H1 (cell line): ENCODE data around the gene VSX1. TPM values are rescaled to one million over a fixed set of nuclear protein-coding genes. Genes with fewer than 3 reads are reported as not detected.

Experiments
- ASH2L ChIP-seq: fragments of 200-600, 300-600 bp; sonication (generic); IDR thresholded peaks from one replicate; pipeline ENCODE4 v1.7.1; 2017; ENCODE audit warnings: low read length
- BACH1 ChIP-seq: IDR thresholded peaks from 2 replicates; pipeline ENCODE4 v1.6.1; 2012; ENCODE audit warnings: low read length, improper control_type of control experiment
- BCL11A ChIP-seq, 2 experiments: IDR thresholded peaks; one replicate each; pipeline ENCODE4 v1.6.1; 2011; ENCODE audit warnings: low read depth in 2 of 2, low read length in 2 of 2, mild to moderate bottlenecking in 2 of 2
- CHD7 ChIP-seq: fragments of 300-600 bp; sonication (generic); IDR thresholded peaks from 2 replicates; pipeline ENCODE4 v1.7.1; 2012; ENCODE audit warnings: low read length, moderate library complexity, mild to moderate bottlenecking, inconsistent platforms; ENCODE audit not compliant: insufficient replicate concordance
- EP300 ChIP-seq, 2 experiments: IDR thresholded peaks; 1 replicate in 1 of 2; 2 replicates in 1 of 2; pipeline ENCODE4 v1.6.1; 2011 to 2012; ENCODE audit warnings: low read depth in 2 of 2, low read length in 2 of 2, mild to moderate bottlenecking in 2 of 2, borderline replicate concordance in 1 of 2, inconsistent platforms in 1 of 2, moderate library complexity in 1 of 2
- HDAC6 ChIP-seq: IDR thresholded peaks from one replicate; pipeline ENCODE4 v1.7.1; 2012; ENCODE audit warnings: low read depth, mild to moderate bottlenecking, inconsistent platforms, low read length, moderate library complexity
- RBBP5 ChIP-seq: IDR thresholded peaks from 2 replicates; pipeline ENCODE4 v1.7.1; 2012; ENCODE audit warnings: low read depth, mild to moderate bottlenecking, inconsistent platforms, low read length, moderate library complexity, borderline replicate concordance
- RNF2 ChIP-seq: fragments of 200-900, 300-1000 bp; sonication (generic); IDR thresholded peaks from 2 replicates; pipeline ENCODE4 v1.7.1; 2016; ENCODE audit warnings: borderline replicate concordance, low read depth, mild to moderate bottlenecking, antibody characterized with exemption, low read length; ENCODE audit not compliant: poor library complexity, severe bottlenecking; ENCODE audit errors: missing control alignments
- YY1 ChIP-seq: IDR thresholded peaks from 2 replicates; pipeline ENCODE4 v1.6.1; 2011; ENCODE audit warnings: low read depth, mild to moderate bottlenecking, low read length
- polyA plus RNA-seq, 7 experiments: library from polyadenylated mRNA; depleted of rRNA in 3 of 7; stranded (reverse) in 5 of 7; unstranded in 2 of 7; fragments of >200 nt in 5 of 7; fragments of 200-250 nt in 2 of 7; gene quantifications; 1 replicate in 5 of 7; 2 replicates in 1 of 7; 4 replicates in 1 of 7; pipeline versions ENCODE4 v1.2.1 to v1.2.3, GENCODE V29; 2011 to 2013; ENCODE audit warnings: missing spikeins in 2 of 7, mixed read lengths in 2 of 7
- total RNA-seq: library from RNA; stranded (reverse); fragmentation: NEBNext Ultra II Directional; extraction: Animal tissue kit (Norgen Biotek cat#: 25700); gene quantifications from 2 replicates; pipeline ENCODE4 v1.2.1, GENCODE V29; 2021

The VSX1 gene
- total and polyA plus RNA-seq, 2 of the 8 experiments (the other 6 are each of a cell fraction or from before 2014, with no cell fraction given), result 0.14 TPM; not detected in 1

- TF ChIP-seq CHD7, result no peak
- no peak for TF ChIP-seq HDAC6
- no peak for TF ChIP-seq BCL11A (IDR thresholded peaks at IDR 0.05; ENCODE audit: low read depth in 2 of 2, low read length in 2 of 2)
- TF ChIP-seq BACH1, result no peak
- TF ChIP-seq YY1, result no peak
- TF ChIP-seq RNF2, result no peak
- TF ChIP-seq RBBP5, result no peak
- no peak for TF ChIP-seq ASH2L
- TF ChIP-seq EP300 (IDR thresholded peaks at IDR 0.05; ENCODE audit: borderline replicate concordance in 1 of 2, low read depth in 2 of 2, low read length in 2 of 2), result no peak
Observed at GRCh38 chr20:25042531-25043498, 39.1 kb downstream of the VSX1 start (continued).
